GM10847 (cell line): ENCODE data around the gene TADA3.

Experiments used
- POLR2A ChIP-seq: IDR thresholded peaks from 2 replicates; pipeline ENCODE4 v1.6.1; 2011; ENCODE audit not compliant: insufficient read length; ENCODE audit errors: extremely low read depth

TADA3 gene

DNA sequence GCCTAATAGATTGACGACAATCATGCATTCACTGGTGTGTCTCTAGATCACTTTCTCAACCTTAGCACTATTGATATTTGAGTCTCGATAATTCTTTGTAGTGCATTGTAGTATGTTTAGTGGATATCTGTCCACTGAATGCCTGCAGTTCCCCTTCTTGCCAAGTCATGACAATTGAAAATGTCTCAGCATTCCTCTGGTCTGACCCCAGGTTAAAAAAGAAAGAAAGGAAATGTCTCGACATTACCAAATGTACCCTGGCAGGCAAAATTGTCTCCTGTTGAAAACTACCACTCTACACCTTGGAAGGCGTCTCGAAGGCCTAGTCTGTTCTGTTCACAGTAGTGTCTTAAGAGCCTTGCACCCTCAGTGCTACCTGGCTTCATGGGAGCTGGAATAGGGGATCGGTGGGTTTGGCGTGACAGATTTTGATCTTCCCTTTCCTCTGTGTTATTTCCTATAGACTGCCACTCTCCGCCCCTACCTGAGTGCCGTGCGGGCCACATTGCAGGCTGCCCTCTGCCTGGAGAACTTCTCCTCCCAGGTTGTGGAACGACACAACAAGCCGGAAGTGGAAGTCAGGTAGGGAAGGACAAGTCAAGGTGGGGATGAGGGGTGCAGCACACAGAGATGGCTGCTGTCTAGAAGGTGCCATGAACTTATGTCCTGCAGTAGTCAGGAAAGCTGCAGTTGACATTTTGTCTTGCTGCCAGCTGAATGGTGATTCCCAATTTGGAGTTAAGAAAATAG is 5.1 kb upstream of the TADA3 start:
- no peak for TF ChIP-seq POLR2A

DNA sequence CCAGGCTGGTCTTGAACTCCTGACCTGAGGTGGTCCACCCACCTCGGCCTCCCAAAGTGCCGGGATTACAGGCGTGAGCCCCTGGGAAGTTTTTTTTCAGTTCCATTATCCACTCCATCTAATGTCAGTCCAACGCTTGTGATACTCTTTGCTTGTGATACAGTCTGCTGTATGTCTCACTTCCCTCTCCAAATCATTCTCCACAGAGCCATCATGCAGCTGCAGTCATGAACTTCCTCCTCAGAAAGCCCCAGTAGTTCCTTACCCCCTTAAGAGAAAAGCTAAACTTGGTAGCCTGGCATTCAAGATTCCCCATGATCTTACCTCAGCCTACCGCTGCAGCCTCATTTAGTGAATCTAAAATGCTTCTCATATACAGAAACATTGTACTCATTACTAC is 2.9 kb upstream of the TADA3 start:
- TF ChIP-seq POLR2A, result no peak

DNA sequence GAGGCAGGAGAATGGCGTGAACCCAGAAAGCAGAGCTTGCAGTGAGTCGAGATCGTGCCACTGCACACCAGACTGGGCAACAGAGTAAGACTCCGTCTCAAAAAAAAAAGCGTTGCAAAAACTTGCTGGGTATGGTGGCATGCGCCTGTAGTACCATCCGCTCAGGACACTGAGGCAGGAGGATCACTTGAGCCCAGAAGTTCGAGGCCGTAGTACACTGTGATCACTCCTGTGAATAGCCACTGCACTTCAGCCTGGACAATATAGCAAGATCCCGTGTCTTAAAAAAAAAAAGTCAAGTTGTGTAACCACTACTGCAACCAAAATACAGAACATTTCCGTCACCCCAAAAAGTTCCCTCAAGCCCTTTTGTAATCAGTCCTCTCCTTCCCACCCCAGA is 2.1 kb upstream of the TADA3 start:
- TF ChIP-seq POLR2A, result no peak

DNA sequence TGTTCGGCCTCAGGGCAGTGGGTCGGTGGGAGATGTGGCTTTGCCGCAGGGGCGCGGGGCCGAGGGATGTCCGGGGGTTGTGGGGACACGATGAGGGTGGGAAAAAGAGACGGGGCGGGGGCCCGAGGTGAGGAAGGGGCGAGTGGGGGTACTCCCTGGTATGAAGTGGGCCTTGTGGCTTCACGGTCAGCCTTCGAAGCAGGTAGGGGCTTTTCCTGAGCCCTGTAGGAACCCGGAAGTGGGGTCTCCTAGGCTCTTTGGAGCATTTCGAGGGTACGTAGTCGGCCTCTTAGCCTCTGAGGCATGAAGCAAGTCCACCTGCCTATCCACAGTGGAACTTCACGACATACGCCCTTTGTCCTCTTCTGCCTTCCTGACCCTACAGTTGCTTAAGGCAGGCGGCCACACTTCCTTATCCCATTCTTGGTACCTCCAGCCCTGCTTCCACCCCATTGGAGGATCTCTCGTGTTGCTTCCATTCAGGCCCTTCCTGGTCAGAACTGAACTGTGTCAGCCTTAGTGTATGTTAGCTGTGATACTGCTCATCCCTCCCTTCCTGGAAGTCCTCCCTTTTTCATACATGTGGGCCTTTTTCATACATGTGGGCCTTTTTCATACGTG is 998 bp upstream of the TADA3 start:
- no peak for TF ChIP-seq POLR2A

DNA sequence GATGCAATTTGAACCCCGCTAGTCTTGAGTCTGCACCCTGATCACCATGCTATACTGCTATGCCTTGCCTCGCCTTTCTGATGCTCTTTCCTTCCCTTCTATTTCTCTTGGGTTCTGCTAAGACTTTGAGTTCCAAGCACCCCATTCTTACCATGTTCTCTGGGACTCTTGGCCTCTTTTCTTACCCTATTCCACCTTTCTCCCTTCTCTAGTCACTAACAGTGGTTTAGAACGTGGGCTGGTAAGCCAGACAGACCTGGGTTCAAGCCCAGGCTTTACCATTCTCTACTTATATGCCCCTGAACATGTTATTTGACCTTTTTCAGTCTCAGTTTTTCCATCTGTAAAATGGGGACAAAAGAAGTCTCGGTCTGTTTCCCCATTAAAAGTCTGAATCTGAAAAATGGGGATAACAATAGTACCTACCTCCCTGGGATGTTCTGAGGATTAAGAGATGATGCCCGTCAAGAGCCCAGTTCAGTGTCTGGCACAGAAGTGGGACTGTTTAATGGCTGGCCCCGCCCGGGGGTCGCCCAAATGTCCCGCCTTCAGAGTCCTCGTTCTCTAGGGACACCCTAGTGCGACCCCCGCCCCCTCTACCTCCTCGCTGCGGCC is 376 bp downstream of the TADA3 start:
- TF ChIP-seq POLR2A, result no peak

DNA sequence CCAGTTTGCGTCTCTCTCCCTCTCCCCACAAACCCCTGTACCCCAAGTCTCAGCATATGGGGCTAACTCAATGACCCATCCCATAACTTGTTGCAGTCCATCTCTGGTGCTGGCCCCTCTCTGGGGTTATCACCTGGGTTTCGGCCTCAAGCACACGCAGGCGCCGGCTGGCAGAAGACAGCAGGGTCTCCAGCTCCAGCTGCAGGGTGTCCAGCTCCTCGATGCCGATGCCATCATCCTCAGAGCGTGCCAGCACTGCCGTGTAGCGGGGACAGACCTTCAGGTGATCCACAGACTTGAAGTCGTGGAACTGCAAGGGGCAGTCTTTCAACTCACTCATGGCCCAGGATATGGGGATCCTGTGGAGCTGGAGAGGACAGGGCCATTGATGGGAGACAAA is 1.1 kb downstream of the TADA3 start:
- no peak for TF ChIP-seq POLR2A

DNA sequence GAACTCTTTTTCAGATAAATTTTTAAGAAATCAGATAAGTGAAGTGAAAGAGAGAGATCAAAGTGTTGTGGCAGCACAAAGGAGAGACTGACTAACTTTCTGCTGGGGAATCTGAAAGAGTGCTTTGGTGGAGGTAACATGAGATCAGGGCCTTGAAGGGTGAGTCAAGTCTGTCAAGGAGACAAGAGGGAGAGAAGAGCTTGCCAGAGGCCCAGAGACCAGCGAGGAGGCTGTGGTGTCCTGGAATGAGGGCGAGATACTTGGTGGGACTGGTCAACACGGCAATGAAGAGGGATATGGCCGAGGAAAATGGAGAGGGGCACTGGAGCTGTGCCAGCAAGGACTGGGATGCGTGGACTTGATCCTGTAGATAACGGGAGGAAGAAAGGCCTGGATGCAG is 4.6 kb downstream of the TADA3 start:
- TF ChIP-seq POLR2A, result no peak

DNA sequence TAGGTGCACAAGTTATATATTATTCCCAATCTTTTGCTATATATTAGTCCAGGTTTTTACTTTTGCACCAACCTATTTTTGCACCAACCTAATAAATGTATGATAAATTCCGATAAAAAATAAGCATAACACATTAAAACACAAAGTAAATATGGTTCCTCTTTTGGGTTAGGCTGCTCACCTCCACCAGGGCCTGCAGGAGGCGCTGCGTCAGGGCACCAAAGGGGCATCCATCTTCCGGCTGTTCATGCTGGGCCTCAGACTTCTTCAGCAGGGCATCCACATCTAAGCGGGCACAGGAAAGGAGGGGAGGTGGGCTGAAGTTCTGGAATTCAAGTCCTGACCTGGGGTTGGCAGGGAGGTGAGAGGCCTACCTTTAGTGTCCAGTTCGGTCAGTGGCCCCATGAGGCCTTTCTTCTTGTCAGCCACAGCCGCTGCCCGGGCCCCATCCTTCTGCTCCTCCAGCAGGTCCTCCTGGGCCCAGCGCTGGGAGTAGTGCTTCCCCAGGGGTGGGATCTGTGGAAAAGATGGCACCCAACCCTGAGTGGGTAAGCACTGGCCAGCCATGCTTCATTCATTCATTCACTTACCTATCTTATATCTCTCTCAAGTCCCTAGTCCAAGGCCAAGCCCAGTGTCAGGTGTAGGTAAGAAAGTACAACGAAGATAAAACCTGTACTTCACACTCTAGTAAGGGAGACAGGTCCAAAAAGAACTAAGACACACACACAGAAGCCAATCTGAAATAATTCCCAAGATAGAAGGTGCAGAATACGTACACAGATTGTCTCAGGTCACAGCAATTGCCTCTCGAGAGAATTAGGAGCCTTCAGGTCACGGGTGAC is 5.2 kb downstream of the TADA3 start:
- no peak for TF ChIP-seq POLR2A

DNA sequence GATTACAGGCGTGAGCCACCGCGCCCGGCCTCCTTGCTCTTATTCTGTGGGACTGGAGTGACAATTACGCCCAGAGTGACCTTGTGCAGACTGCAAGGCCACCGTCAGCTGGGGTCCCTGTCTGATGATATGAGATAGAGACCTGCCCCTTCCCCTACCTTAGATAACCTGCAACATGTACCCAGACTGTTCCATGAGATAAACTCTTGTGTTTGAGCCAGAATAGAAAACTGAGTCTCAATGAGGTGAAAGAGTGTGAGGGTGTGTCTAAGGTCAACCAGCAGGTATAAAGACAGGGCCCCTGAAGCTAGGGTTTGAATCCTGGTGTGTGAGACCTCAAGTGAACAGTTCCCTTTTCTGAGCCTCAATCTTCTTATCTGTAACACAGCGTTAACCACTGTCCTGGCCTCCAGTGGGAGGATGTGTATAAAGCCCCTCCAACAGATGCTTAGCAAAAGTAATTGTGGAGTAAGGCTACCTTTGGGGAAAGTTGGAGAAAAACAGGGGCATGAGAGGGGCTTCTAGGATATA is 6.0 kb downstream of the TADA3 start:
- TF ChIP-seq POLR2A, result no peak

DNA sequence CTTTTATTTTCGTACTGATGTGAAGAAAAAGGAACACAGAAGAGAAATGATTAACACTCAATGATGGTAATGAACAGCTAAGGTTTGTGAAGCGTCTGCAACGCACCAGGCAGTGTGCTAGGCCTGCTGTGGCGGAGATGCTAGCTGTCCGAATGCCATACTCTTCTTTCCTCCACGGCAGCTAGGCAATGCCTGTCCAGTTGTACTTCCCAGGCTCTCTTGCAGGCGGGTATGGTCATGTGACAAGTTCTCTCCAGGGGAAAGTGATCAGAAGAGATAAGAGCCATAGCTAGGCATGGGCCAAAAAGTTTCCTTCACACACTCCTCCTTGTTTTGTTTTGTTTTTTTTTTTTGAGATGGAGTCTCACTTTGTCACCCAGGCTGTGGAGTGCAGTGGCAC is 6.7 kb downstream of the TADA3 start:
- no peak for TF ChIP-seq POLR2A

DNA sequence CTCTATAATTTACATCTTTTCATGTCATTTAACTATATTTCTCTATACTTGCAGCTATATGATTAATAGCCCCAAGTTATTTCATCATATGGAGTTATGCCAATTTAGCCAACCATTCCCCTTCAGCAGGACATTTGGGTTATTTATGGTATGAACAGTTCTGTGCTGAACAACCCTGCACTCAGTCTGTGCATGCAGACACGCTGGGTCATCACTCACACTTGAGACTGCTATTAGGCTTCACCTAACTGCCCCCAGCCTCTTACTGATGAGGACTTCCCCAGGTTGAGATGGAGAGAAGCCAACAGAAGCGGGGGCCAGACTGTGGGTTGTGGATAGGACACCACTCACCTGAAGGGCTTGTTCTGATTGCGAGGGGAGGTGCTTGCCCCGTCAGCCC is 7.3 kb downstream of the TADA3 start:
- no peak for TF ChIP-seq POLR2A

DNA sequence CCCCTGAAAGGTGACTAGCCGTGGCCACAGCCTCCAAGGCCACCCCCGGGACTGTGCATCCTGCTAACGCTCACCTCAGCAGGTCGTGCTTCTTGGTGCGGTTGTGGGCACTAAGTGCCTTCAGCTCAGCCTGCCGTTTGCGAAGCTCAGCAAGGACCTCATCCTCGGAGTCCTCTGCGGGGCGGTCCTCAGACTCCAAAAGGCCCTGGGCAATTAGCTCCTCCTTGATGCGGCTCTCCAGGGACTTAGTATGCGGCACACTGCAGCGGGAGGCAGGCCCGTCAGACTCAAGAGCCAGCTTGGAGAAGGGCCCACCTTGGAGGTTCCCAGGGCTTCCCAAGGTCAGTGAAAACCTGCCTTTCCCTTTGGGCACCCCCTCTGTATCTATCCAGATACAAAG is 8.3 kb downstream of the TADA3 start:
- TF ChIP-seq POLR2A, result no peak

DNA sequence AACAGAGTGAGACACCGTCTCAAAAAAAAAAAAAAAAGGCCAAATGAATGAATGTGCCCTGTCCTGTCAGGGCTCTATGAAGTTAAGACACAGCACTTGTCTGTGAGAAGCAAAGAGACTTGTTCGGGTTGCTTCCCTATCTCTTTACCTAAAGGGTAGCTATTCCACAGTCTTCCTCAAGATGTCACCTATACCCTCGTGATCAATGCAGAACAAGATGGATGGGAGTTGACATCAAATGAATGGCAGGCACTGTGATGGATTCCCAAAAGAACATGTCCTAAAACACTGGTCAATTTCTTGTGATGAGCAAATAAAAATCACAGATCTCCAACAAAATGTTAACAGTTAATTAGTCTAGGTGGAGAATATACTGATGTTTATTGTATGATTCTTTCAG is 9.5 kb downstream of the TADA3 start:
- TF ChIP-seq POLR2A, result no peak

DNA sequence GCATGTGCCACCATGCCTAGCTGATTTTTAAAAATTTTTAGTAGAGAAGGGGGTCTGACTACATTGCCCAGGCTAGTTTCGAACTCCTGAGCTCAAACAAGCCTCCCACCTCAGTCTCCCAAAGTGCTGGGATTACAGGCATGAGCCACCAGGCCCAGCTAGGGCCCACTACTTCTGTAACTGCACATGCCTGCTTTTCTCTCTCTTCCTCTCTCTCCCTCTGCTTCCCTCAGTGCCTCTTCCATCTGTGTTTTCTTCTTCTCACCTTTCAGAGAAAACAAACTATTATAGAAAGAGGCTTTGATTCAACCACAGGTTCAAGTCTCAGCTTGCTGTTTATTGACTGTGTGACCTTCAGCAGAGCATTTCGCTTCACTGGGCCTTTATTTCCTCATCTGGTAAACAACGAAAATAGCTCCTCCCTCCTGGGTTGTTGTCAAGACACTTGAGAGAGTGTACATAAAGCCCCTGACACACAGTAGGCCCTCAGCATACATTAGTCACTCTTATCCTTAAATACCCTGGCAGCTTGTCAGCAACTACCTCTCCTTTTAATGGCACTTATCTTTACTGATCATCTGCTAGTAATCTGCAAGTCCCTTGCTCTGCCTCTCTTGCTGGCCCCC is 10.2 kb downstream of the TADA3 start:
- no peak for TF ChIP-seq POLR2A

DNA sequence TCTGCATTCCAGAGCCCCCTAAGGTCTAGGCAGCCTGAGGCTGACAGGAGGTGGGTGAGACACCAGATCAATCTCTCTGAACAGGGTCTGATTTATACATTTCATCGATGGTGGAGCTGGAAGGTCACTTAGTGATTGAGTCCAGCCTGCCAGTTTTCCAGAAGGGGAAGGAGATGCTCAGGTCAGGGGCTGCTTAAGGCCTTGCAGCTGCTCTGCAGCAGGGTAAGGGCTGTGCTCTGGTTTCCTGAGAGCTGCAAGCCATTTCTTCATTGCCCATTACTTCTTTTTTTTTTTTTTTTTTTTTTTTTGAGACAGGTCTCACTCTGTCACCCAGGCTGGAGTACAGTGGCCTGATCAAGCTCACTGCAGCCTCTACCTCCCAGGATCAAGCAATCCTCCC is 10.7 kb downstream of the TADA3 start:
- TF ChIP-seq POLR2A, result no peak

DNA sequence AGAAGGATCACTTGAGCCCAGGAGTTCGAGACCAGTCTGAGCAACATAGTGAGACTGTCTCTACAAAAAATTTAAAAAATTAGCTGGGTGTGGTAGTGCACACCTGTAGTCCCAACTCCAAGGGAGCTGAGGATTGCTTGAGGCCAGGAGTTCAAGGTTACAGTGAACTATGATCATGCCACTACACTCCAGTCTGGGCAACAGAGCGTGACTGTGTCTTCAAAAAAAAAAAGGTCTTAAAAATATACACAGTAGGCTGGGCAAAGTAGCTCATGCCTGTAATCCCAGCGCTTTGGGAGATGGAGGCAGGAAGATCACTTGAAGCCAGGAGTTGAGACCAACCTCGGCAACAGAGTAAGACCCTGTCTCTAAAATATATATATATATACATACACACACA is 11.4 kb downstream of the TADA3 start:
- TF ChIP-seq POLR2A, result no peak

DNA sequence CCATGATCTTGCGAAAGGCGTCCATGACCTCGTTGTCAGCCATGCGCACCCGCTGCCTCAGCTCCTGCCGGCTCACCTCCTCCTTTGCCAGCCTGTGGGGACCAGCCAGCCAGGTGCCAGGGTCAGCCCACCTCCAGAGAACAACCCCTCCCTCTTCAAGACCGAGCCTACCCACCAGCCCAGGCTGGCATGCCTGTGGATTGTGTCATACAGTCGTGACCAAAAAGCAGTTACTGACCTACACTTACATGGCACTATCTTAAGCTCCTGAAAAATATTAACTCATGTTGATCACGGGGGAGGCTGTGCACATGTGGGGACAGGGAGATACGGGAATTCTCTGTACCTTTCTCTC is 11.8 kb downstream of the TADA3 start:
- no peak for TF ChIP-seq POLR2A
